Stimulated activated effector memory CD8-positive, alpha-beta T cell treated with anti-CD3 and anti-CD28 coated beads, Interleukin-12 subunit alpha, Interleukin-12 subunit beta, amount 100 ng/mL, for 72 hours (primary cell): ENCODE measurements around the gene HEBP2.
A peak's percentile ranks its signal among the peaks of the same experiment; 100 is the strongest.

ENCODE experiments used
- ATAC-seq: fragments of 150-1000 bp; cut with Tn5 transposase; 2 replicates; pipeline ENCODE4 v1.10.0; 2021
- DNase-seq, 2 donors: peaks; one replicate each; pipeline ENCODE4 v3.0.0; 2021 to 2022; ENCODE audit warnings: low spot score in 2 of 2
- H3K27ac Mint-ChIP-seq: one replicate; pipeline ENCODE4 v1.8.0; 2022; ENCODE audit warnings: mild to moderate bottlenecking, mixed read lengths
- H3K36me3 Mint-ChIP-seq: one replicate; pipeline ENCODE4 v1.8.0; 2022; ENCODE audit warnings: mild to moderate bottlenecking, mixed read lengths
- H3K4me1 Mint-ChIP-seq: one replicate; pipeline ENCODE4 v1.8.0; 2022; ENCODE audit warnings: mixed read lengths
- H3K4me3 Mint-ChIP-seq: one replicate; pipeline ENCODE4 v1.8.0; 2022; ENCODE audit warnings: mild to moderate bottlenecking, mixed read lengths
- H3K9me3 Mint-ChIP-seq: one replicate; pipeline ENCODE4 v1.8.0; 2022; ENCODE audit warnings: mixed read lengths

Gene HEBP2

DNA sequence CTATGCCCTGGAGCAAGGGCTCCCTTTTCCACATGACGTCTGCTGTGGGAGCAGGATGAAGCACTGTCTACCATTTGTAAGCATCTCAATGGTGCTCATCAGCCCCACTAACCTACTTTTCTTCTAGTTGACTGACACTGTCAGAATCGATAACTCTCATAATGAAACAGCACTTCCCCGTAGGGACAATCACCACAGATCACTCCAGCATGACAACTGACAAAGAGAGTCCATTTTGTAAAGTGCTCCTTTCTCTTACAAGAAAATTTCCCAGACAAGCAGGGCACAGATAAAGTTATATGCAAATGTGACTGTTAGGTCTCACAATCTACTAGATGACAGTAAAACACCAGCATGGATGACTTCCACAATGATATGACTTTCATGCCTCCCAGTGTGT, 46.4 kb downstream of the HEBP2 start:
- H3K27ac Mint-ChIP-seq: no peak overlapping the region
- no peak for DNase-seq
- ATAC-seq: peak; percentile 73
- H3K4me3 Mint-ChIP-seq: no peak overlapping the region
- H3K36me3 Mint-ChIP-seq: no peaks in the 10 kb centered on the region
- H3K9me3 Mint-ChIP-seq: no peaks in the 10 kb centered on the region
- peaks cover 21% of the 10 kb centered on the region for H3K4me1 Mint-ChIP-seq

- H3K36me3 Mint-ChIP-seq: no peaks in the 10 kb centered on the region
- no peak for ATAC-seq
- no peak for DNase-seq
- H3K9me3 Mint-ChIP-seq: no peaks in the 10 kb centered on the region
- no peak overlapping the region for H3K27ac Mint-ChIP-seq
- H3K4me1 Mint-ChIP-seq: peaks cover 21% of the 10 kb centered on the region
- no peak overlapping the region for H3K4me3 Mint-ChIP-seq
Measured at GRCh38 chr6:138451043-138451442, 47.0 kb downstream of the HEBP2 start.

DNA sequence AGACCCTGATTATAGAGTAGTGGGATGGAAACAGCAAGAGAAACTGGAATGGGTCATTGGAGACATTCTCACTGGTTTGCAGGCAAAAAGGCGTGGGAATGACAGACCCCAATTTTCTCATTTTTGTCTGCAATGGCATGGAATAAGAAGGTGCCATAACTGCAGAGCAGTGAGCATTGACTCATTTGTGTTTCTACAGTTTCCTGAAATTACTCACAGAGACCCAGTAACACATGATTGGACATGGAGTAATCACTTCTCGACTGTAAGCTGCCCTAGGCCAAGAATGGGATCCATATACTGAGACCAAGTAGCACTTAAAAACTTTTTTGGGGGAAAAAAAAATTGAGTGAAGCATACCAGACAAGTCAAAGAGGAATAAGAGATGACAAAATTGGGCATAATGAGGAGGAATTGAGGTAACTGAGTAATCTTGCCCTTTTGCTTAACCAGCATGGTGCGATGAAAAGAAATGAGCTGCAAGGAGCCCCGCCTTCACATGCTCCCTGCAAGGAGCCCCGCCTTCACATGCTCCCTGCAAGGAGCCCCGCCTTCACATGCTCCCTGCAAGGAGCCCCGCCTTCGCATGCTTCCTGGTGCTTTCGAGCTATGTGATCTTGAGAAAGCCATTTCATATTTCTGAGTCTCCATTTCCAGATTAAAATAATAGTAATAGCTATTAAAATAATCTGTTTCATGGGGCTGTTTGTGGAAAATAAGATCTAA, 51.1 kb downstream of the HEBP2 start:
- no peaks in the 10 kb centered on the region for H3K36me3 Mint-ChIP-seq
- no peaks in the 10 kb centered on the region for H3K9me3 Mint-ChIP-seq
- peak in 1 of 2 donors; percentile 51 for DNase-seq
- peaks cover 20% of the 10 kb centered on the region for H3K4me1 Mint-ChIP-seq
- peak overlapping the region; percentile 30 for H3K4me3 Mint-ChIP-seq
- peak; percentile 87 for ATAC-seq
- H3K27ac Mint-ChIP-seq: peak overlapping the region; percentile 4

GRCh38 chr6:138455746-138456400, 51.9 kb downstream of the HEBP2 start:
- H3K9me3 Mint-ChIP-seq: no peaks in the 10 kb centered on the region
- peak overlapping the region; percentile 30 for H3K4me3 Mint-ChIP-seq
- ATAC-seq (peak; percentile 57), DNase-seq (no peak)
- no peaks in the 10 kb centered on the region for H3K36me3 Mint-ChIP-seq
- H3K4me1 Mint-ChIP-seq: peaks cover 12% of the 10 kb centered on the region
- H3K27ac Mint-ChIP-seq: no peak overlapping the region

- ATAC-seq (no peak), DNase-seq (no peak)
- Mint-ChIP-seq H3K27ac (no peak overlapping the region), H3K4me1 (peaks cover 9% of the 10 kb centered on the region), H3K9me3 (no peaks in the 10 kb centered on the region), H3K4me3 (peak overlapping the region; percentile 30), H3K36me3 (no peaks in the 10 kb centered on the region)
Measured at GRCh38 chr6:138456401-138456790, 52.4 kb downstream of the HEBP2 start.

GRCh38 chr6:138461647-138462046, 57.6 kb downstream of the HEBP2 start:
- no peak overlapping the region for H3K27ac Mint-ChIP-seq
- H3K4me3 Mint-ChIP-seq: no peak overlapping the region
- ATAC-seq (no peak), DNase-seq (no peak)
- no peaks in the 10 kb centered on the region for H3K36me3 Mint-ChIP-seq
- no peaks in the 10 kb centered on the region for H3K9me3 Mint-ChIP-seq
- peaks cover 7% of the 10 kb centered on the region for H3K4me1 Mint-ChIP-seq

- ATAC-seq (no peak), DNase-seq (no peak)
- H3K36me3 Mint-ChIP-seq: no peaks in the 10 kb centered on the region
- H3K27ac Mint-ChIP-seq: no peak overlapping the region
- H3K4me3 Mint-ChIP-seq: no peak overlapping the region
- H3K4me1 Mint-ChIP-seq: peaks cover 7% of the 10 kb centered on the region
- no peaks in the 10 kb centered on the region for H3K9me3 Mint-ChIP-seq
Measured at GRCh38 chr6:138464085-138464484, 60.1 kb downstream of the HEBP2 start.

GRCh38 chr6:138465007-138465645, 61.1 kb downstream of the HEBP2 start:
- Mint-ChIP-seq H3K9me3 (no peaks in the 10 kb centered on the region), H3K4me1 (peaks cover 7% of the 10 kb centered on the region), H3K36me3 (no peaks in the 10 kb centered on the region), H3K4me3 (no peak overlapping the region), H3K27ac (no peak overlapping the region)
- no peak for DNase-seq
- peak; percentile 98 for ATAC-seq

GRCh38 chr6:138467901-138468300, 63.9 kb downstream of the HEBP2 start:
- Mint-ChIP-seq H3K36me3 (no peaks in the 10 kb centered on the region), H3K9me3 (no peaks in the 10 kb centered on the region)

GRCh38 chr6:138468320-138469015, 64.4 kb downstream of the HEBP2 start:
- ATAC-seq (no peak), DNase-seq (no peak)
- no peaks in the 10 kb centered on the region for H3K9me3 Mint-ChIP-seq
- H3K27ac Mint-ChIP-seq: no peak overlapping the region
- peaks cover 7% of the 10 kb centered on the region for H3K4me1 Mint-ChIP-seq
- H3K36me3 Mint-ChIP-seq: no peaks in the 10 kb centered on the region
- H3K4me3 Mint-ChIP-seq: no peak overlapping the region

More at GRCh38 chr6:138467901-138468300, 63.9 kb downstream of the HEBP2 start:
- no peak overlapping the region for H3K4me3 Mint-ChIP-seq
- no peak overlapping the region for H3K27ac Mint-ChIP-seq
- H3K4me1 Mint-ChIP-seq: peaks cover 7% of the 10 kb centered on the region
- ATAC-seq (no peak), DNase-seq (no peak)
